GM23338 (cell line): ENCODE measurements around the gene MRGPRF. TPM values are rescaled to one million over a fixed set of nuclear protein-coding genes. Genes with fewer than 3 reads are reported as not detected.
"Not testable (repeated sequence)": the region's sequence is repeated elsewhere in the genome, so short reads cannot be mapped to it uniquely, and the experiment has no call there.

Source experiments
- ATAC-seq: fragments of 200-7000 bp; cut with Tn5 transposase; 3 replicates; pipeline ENCODE4 v1.9.1; 2020
- DNase-seq: peaks from one replicate; pipeline ENCODE4 v3.0.0-alpha.2; 2015; ENCODE audit warnings: low spot score
- H2AFZ ChIP-seq: fragments of 200-600 bp; sonication (generic); 2 replicates; pipeline ENCODE4 v1.8.0; 2016; ENCODE audit warnings: antibody characterized with exemption, mild to moderate bottlenecking, moderate library complexity
- H3F3A ChIP-seq: fragments of 200-600 bp; sonication (generic); replicated peaks from 2 replicates; pipeline ENCODE4 v1.8.0; 2017; ENCODE audit warnings: antibody characterized with exemption, mixed run types, low read depth
- H3K27ac ChIP-seq: fragments of 200-600 bp; sonication (generic); 2 replicates; pipeline ENCODE4 v1.6.1; 2016; ENCODE audit warnings: low read depth
- H3K27me3 ChIP-seq: fragments of 200-600 bp; sonication (generic); 2 replicates; pipeline ENCODE4 v1.8.0; 2016; ENCODE audit warnings: mild to moderate bottlenecking, mixed run types, moderate library complexity; ENCODE audit not compliant: insufficient read depth
- H3K36me3 ChIP-seq: fragments of 200-600 bp; sonication (generic); 2 replicates; pipeline ENCODE4 v1.8.0; 2016; ENCODE audit warnings: mild to moderate bottlenecking; ENCODE audit not compliant: insufficient read depth
- H3K4me1 ChIP-seq: fragments of 200-600 bp; sonication (generic); 2 replicates; pipeline ENCODE4 v1.8.0; 2016; ENCODE audit warnings: mild to moderate bottlenecking, moderate library complexity; ENCODE audit not compliant: insufficient read depth
- H3K4me2 ChIP-seq: fragments of 200-600 bp; sonication (generic); 2 replicates; pipeline ENCODE4 v1.7.1; 2017; ENCODE audit warnings: mixed run types
- H3K4me3 ChIP-seq: fragments of 200-600 bp; sonication (generic); 2 replicates; pipeline ENCODE4 v1.6.1; 2016; ENCODE audit warnings: mixed run types
- H3K79me2 ChIP-seq: fragments of 200-600 bp; sonication (generic); replicated peaks from 2 replicates; pipeline ENCODE4 v1.8.0; 2017; ENCODE audit warnings: mild to moderate bottlenecking; ENCODE audit not compliant: insufficient read depth
- H3K9me2 ChIP-seq: fragments of 200-600 bp; sonication (generic); 2 replicates; pipeline ENCODE4 v1.8.0; 2017; ENCODE audit not compliant: insufficient read depth
- H4K20me1 ChIP-seq: fragments of 200-600 bp; sonication (generic); replicated peaks from 2 replicates; pipeline ENCODE4 v1.8.0; 2017; ENCODE audit warnings: mild to moderate bottlenecking; ENCODE audit not compliant: insufficient read depth
- H3K27ac Mint-ChIP-seq: 2 replicates; pipeline ENCODE4 v1.8.0; 2020; ENCODE audit warnings: inconsistent platforms, mild to moderate bottlenecking, moderate library complexity, mixed read lengths
- H3K27me3 Mint-ChIP-seq: 3 replicates; pipeline ENCODE4 v1.8.0; 2022; ENCODE audit warnings: low read depth, mild to moderate bottlenecking, moderate library complexity, mixed read lengths, inconsistent platforms; ENCODE audit not compliant: insufficient read depth, poor library complexity
- H3K36me3 Mint-ChIP-seq: 3 replicates; pipeline ENCODE4 v1.8.0; 2021; ENCODE audit warnings: low read depth, mild to moderate bottlenecking, inconsistent platforms, moderate library complexity, mixed read lengths
- H3K4me1 Mint-ChIP-seq: 3 replicates; pipeline ENCODE4 v1.8.0; 2020; ENCODE audit warnings: mild to moderate bottlenecking, inconsistent platforms, mixed read lengths
- H3K4me3 Mint-ChIP-seq: 3 replicates; pipeline ENCODE4 v1.8.0; 2021; ENCODE audit warnings: moderate library complexity, mild to moderate bottlenecking, inconsistent platforms, mixed read lengths
- H3K9me3 Mint-ChIP-seq: 3 replicates; pipeline ENCODE4 v1.8.0; 2020; ENCODE audit warnings: moderate library complexity, mild to moderate bottlenecking, inconsistent platforms, mixed read lengths
- REST ChIP-seq: IDR thresholded peaks from one replicate; pipeline ENCODE4 v1.6.1; 2018; ENCODE audit warnings: antibody characterized with exemption; ENCODE audit not compliant: unreplicated experiment
- ZNF331 ChIP-seq: fragments of 250-450 bp; sonication (Bioruptor Pico); IDR thresholded peaks from 2 replicates; pipeline ENCODE4 v1.5.0; 2020; ENCODE audit warnings: low read depth, mild to moderate bottlenecking, moderate library complexity
- ZNF462 ChIP-seq: fragments of 250-450 bp; sonication (Bioruptor Pico); IDR thresholded peaks from 2 replicates; pipeline ENCODE4 v1.5.0; 2020; ENCODE audit warnings: mild to moderate bottlenecking, moderate library complexity
- polyA plus RNA-seq: library from polyadenylated mRNA; unstranded; fragments of >200 nt; fragmentation: Nextera tagmentation; extraction: Ambion mirVana; gene quantifications from 2 replicates; pipeline ENCODE4 v1.2.1, GENCODE V29; 2016
- total RNA-seq: library from RNA; depleted of rRNA; stranded (reverse); fragments of >200 nt; shearing (Covaris generic); gene quantifications from 2 replicates; pipeline ENCODE4 v1.2.3, GENCODE V29; 2014
- TF ChIP-seq, protein P1 (sequence below), 2 experiments: fragments of 200-600 bp in 1 of 2; sonication (generic) in 1 of 2; conservative IDR thresholded peaks; 2 replicates each; pipeline versions ENCODE4 v1.5.1 to v1.6.1; 2016 to 2017; ENCODE audit warnings: antibody characterized with exemption in 2 of 2, low read depth in 2 of 2, mild to moderate bottlenecking in 2 of 2, moderate library complexity in 1 of 2

MRGPRF gene
- total and polyA plus RNA-seq, 2 experiments from 2014 or later, result 3.3 to 9.0 TPM

GRCh38 chr11:68974421-68975194, 38.4 kb downstream of the MRGPRF start (continued):
- TF ChIP-seq ZNF462 (CRISPR knock-in tag), result no peak
- no peak for TF ChIP-seq REST
- TF ChIP-seq, protein P1, sequence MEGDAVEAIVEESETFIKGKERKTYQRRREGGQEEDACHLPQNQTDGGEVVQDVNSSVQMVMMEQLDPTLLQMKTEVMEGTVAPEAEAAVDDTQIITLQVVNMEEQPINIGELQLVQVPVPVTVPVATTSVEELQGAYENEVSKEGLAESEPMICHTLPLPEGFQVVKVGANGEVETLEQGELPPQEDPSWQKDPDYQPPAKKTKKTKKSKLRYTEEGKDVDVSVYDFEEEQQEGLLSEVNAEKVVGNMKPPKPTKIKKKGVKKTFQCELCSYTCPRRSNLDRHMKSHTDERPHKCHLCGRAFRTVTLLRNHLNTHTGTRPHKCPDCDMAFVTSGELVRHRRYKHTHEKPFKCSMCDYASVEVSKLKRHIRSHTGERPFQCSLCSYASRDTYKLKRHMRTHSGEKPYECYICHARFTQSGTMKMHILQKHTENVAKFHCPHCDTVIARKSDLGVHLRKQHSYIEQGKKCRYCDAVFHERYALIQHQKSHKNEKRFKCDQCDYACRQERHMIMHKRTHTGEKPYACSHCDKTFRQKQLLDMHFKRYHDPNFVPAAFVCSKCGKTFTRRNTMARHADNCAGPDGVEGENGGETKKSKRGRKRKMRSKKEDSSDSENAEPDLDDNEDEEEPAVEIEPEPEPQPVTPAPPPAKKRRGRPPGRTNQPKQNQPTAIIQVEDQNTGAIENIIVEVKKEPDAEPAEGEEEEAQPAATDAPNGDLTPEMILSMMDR (conservative IDR thresholded peaks at IDR 0.05; ENCODE audit: low read depth in 2 of 2), result no peak
- no peak for TF ChIP-seq ZNF331 (CRISPR knock-in tag)

DNA sequence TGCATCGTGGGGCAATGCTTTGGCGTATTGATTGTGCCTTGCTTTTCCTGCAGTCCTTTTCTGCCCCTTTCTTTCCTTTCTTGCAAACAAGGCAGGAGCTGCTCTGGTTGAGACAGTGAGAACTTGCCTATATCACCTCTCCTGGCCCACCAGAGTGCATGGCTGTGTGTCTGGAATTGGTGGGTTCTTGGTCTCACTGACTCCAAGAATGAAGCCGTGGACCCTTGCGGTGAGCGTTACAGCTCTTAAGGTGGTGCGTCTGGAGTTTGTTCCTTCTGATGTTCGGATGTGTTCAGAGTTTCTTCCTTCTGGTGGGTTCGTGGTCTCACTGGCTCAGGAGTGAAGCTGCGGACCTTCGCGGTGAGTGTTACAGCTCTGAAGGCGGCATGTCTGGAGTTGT, 39.3 kb downstream of the MRGPRF start:
- H3K36me3 Mint-ChIP-seq, H4K20me1 ChIP-seq, H3K9me2 ChIP-seq, H3K9me3 Mint-ChIP-seq, H3K79me2 ChIP-seq, ATAC-seq, H2AFZ ChIP-seq, H3K27ac Mint-ChIP-seq, H3K4me3 ChIP-seq, H3K4me3 Mint-ChIP-seq, H3K4me1 ChIP-seq, H3K27me3 Mint-ChIP-seq, H3K36me3 ChIP-seq, H3K4me2 ChIP-seq, H3F3A ChIP-seq, H3K4me1 Mint-ChIP-seq, H3K27me3 ChIP-seq, DNase-seq, H3K27ac ChIP-seq: not testable (repeated sequence)
